HEK293 (cell line): Measurements from ENCODE around the gene CAPN13.

Source experiments
- CTCF ChIP-seq: fragments of 450-650 bp; formaldehyde crosslinking; IDR thresholded peaks from 2 replicates; pipeline ENCODE4 v1.5.1; 2016; ENCODE audit warnings: missing biosample characterization, missing genetic modification characterization
- HOXA7 ChIP-seq: sonication (generic); formaldehyde crosslinking; IDR thresholded peaks from 2 replicates; pipeline ENCODE4 v1.8.1; 2022; ENCODE audit warnings: missing genetic modification reagents, borderline replicate concordance
- PRDM2 ChIP-seq: fragments of 450-650 bp; formaldehyde crosslinking; IDR thresholded peaks from 2 replicates; pipeline ENCODE4 v1.5.1; 2016; ENCODE audit warnings: missing biosample characterization, missing genetic modification characterization, borderline replicate concordance
- SCRT2 ChIP-seq: fragments of 450-650 bp; formaldehyde crosslinking; IDR thresholded peaks from 2 replicates; pipeline ENCODE4 v1.5.1; 2016; ENCODE audit warnings: missing biosample characterization, missing genetic modification characterization
- ZFP37 ChIP-seq: fragments of 450-650 bp; formaldehyde crosslinking; IDR thresholded peaks from 2 replicates; pipeline ENCODE4 v1.5.1; 2016; ENCODE audit warnings: missing biosample characterization, missing genetic modification characterization
- ZNF112 ChIP-seq: fragments of 450-650 bp; formaldehyde crosslinking; IDR thresholded peaks from 2 replicates; pipeline ENCODE4 v1.5.0; 2017; ENCODE audit warnings: missing biosample characterization, missing genetic modification characterization
- ZNF274 ChIP-seq, 2 experiments: fragments of 200-500 bp in 1 of 2; fragments of 450-650 bp in 1 of 2; sonication (Bioruptor generic) in 1 of 2; formaldehyde crosslinking in 1 of 2; IDR thresholded peaks; 2 replicates each; pipeline versions ENCODE4 v1.5.1 to v1.6.1; 2014 to 2016; ENCODE audit warnings: borderline replicate concordance in 1 of 2, inconsistent platforms in 1 of 2, low read length in 1 of 2, missing biosample characterization in 1 of 2, missing genetic modification characterization in 1 of 2
- ZNF324 ChIP-seq: fragments of 450-650 bp; formaldehyde crosslinking; IDR thresholded peaks from 2 replicates; pipeline ENCODE4 v1.5.1; 2016; ENCODE audit warnings: missing biosample characterization, missing genetic modification characterization
- ZNF366 ChIP-seq: fragments of 450-650 bp; formaldehyde crosslinking; conservative IDR thresholded peaks from 2 replicates; pipeline ENCODE4 v1.5.1; 2016; ENCODE audit warnings: missing biosample characterization, missing genetic modification characterization
- ZNF394 ChIP-seq: fragments of 450-650 bp; formaldehyde crosslinking; IDR thresholded peaks from 2 replicates; pipeline ENCODE4 v1.5.1; 2016; ENCODE audit warnings: missing biosample characterization, missing genetic modification characterization, mild to moderate bottlenecking, moderate library complexity, borderline replicate concordance
- ZNF501 ChIP-seq: fragments of 450-650 bp; formaldehyde crosslinking; IDR thresholded peaks from 2 replicates; pipeline ENCODE4 v1.5.1; 2016; ENCODE audit warnings: missing biosample characterization, missing genetic modification characterization

- no peak for TF ChIP-seq ZNF394
- no peak for TF ChIP-seq CTCF (tag by site-specific recombination)
- TF ChIP-seq SCRT2, result no peak
- no peak for TF ChIP-seq PRDM2 (tag by site-specific recombination)
- no peak for TF ChIP-seq ZNF274 (IDR thresholded peaks at IDR 0.05; ENCODE audit: low read length)
- TF ChIP-seq ZNF274 (tag by site-specific recombination; IDR thresholded peaks at IDR 0.05; ENCODE audit: borderline replicate concordance), result no peak
- TF ChIP-seq ZFP37 (tag by site-specific recombination), result no peak
- TF ChIP-seq HOXA7 (CRISPR knock-in tag), result no peak
- TF ChIP-seq ZNF324 (tag by site-specific recombination), result no peak
- TF ChIP-seq ZNF112 (tag by site-specific recombination), result no peak
- no peak for TF ChIP-seq ZNF501 (tag by site-specific recombination)
- no peak for TF ChIP-seq ZNF366
Measured at GRCh38 chr2:30716123-30716900, 90.9 kb downstream of the CAPN13 start.
